OCI-LY3 (cell line): ENCODE results near the gene KANK4.

Experiments
- H2AFZ ChIP-seq: fragments of 200-600, 300-600 bp; shearing (Covaris generic); 2 replicates; pipeline ENCODE4 v1.6.0; 2014; ENCODE audit warnings: antibody characterized with exemption, low read depth, low read length
- H3K27ac ChIP-seq: fragments of 200-600, 300-600 bp; sonication (generic); 2 replicates; pipeline ENCODE4 v1.5.1; 2014; ENCODE audit warnings: mild to moderate bottlenecking, low read length, moderate library complexity, mixed read lengths
- H3K27me3 ChIP-seq: fragments of 200-600, 300-600 bp; sonication (generic); 2 replicates; pipeline ENCODE4 v1.6.1; 2014; ENCODE audit warnings: low read depth, low read length, mixed read lengths
- H3K36me3 ChIP-seq: fragments of 200-600, 300-600 bp; sonication (generic); replicated peaks from 2 replicates; pipeline ENCODE3; 2014; ENCODE audit warnings: low read depth, low read length, mixed read lengths
- H3K4me1 ChIP-seq: fragments of 300-600, 200-600 bp; sonication (generic); 2 replicates; pipeline ENCODE4 v1.6.1; 2014; ENCODE audit warnings: low read length, mixed read lengths
- H3K4me2 ChIP-seq: fragments of 200-600, 300-600 bp; sonication (generic); 2 replicates; pipeline ENCODE4 v1.6.1; 2014; ENCODE audit warnings: low read length, mixed read lengths
- H3K4me3 ChIP-seq: fragments of 300-600, 200-600 bp; sonication (generic); 2 replicates; pipeline ENCODE4 v1.5.1; 2014; ENCODE audit warnings: antibody characterized with exemption, mild to moderate bottlenecking, low read length, moderate library complexity
- H3K79me2 ChIP-seq: fragments of 300-600, 200-600 bp; shearing (Covaris generic); 2 replicates; pipeline ENCODE4 v1.6.1; 2014; ENCODE audit warnings: mild to moderate bottlenecking, low read length, mixed read lengths
- H3K9ac ChIP-seq: fragments of 300-600, 200-600 bp; shearing (Covaris generic); 2 replicates; pipeline ENCODE4 v1.6.0; 2014; ENCODE audit warnings: mild to moderate bottlenecking, low read length, moderate library complexity
- H3K9me3 ChIP-seq: fragments of 200-600, 300-600 bp; shearing (Covaris generic); 2 replicates; pipeline ENCODE4 v1.6.1; 2014; ENCODE audit warnings: low read length, mixed read lengths; ENCODE audit not compliant: insufficient read depth
- H4K20me1 ChIP-seq: fragments of 200-600, 300-600 bp; sonication (generic); 2 replicates; pipeline ENCODE4 v1.6.1; 2016; ENCODE audit warnings: low read length, mixed read lengths; ENCODE audit not compliant: insufficient read depth
- CTCF ChIP-seq: fragments of 200-600, 300-600 bp; sonication (generic); IDR thresholded peaks from 2 replicates; pipeline ENCODE4 v1.5.1; 2014; ENCODE audit warnings: antibody characterized with exemption, low read length, low read depth
- EZH2phosphoT487 ChIP-seq: fragments of 200-600 bp; shearing (Covaris generic); IDR thresholded peaks from 2 replicates; pipeline ENCODE4 v1.6.1; 2018; ENCODE audit warnings: antibody characterized with exemption, mixed run types, low read depth

KANK4 gene

GRCh38 chr1:62318756-62319544, at the start of gene KANK4:
Gene KANK4 (minus strand): TSS chr1:62319434. CDS start chr1:62281564, 37,870 bp downstream.
- Histone ChIP-seq H3K4me3 (no peak within 1 kb of the TSS), H3K9me3 (no peaks in the 10 kb centered on the region), H3K9ac (no peak within 1 kb of the TSS), H2AFZ (no peak within 1 kb of the TSS), H4K20me1 (no peaks in the 10 kb centered on the region), H3K4me2 (no peak within 1 kb of the TSS), H3K4me1 (no peaks in the 10 kb centered on the region), H3K79me2 (no peaks in the 10 kb centered on the region), H3K36me3 (no peaks in the 10 kb centered on the region), H3K27me3 (no peaks in the 10 kb centered on the region), H3K27ac (no peak within 1 kb of the TSS)
- TF ChIP-seq CTCF, result no peak
- no peak for TF ChIP-seq EZH2phosphoT487

- Histone ChIP-seq H3K4me3 (no peak overlapping the region), H3K9me3 (no peaks in the 10 kb centered on the region), H3K9ac (no peak overlapping the region), H3K27ac (no peak overlapping the region), H3K27me3 (no peaks in the 10 kb centered on the region; the same call in 1 of the 2 replicates), H4K20me1 (no peaks in the 10 kb centered on the region), H3K4me1 (no peaks in the 10 kb centered on the region), H3K4me2 (no peak overlapping the region), H2AFZ (no peak overlapping the region), H3K36me3 (no peaks in the 10 kb centered on the region), H3K79me2 (no peaks in the 10 kb centered on the region)
- TF ChIP-seq EZH2phosphoT487, result no peak
- no peak for TF ChIP-seq CTCF
These were observed 49.8 kb upstream of the KANK4 start for GRCh38 chr1:62368989-62369388.

GRCh38 chr1:62367005-62367557, 47.8 kb upstream of the KANK4 start:
- no peak overlapping the region for H3K4me2 ChIP-seq
- H3K9me3 ChIP-seq, result no peaks in the 10 kb centered on the region
- no peaks in the 10 kb centered on the region for H3K4me1 ChIP-seq
- H3K27ac ChIP-seq, result no peak overlapping the region
- no peaks in the 10 kb centered on the region; the same call in 1 of the 2 replicates for H3K27me3 ChIP-seq
- no peaks in the 10 kb centered on the region for H3K79me2 ChIP-seq
- no peak for TF ChIP-seq EZH2phosphoT487
- TF ChIP-seq CTCF, result no peak
- H3K9ac ChIP-seq, result no peak overlapping the region
- no peak overlapping the region for H3K4me3 ChIP-seq
- H4K20me1 ChIP-seq, result no peaks in the 10 kb centered on the region
- H2AFZ ChIP-seq, result no peak overlapping the region
- H3K36me3 ChIP-seq, result no peaks in the 10 kb centered on the region

GRCh38 chr1:62364721-62365120, 45.5 kb upstream of the KANK4 start:
- Histone ChIP-seq H3K27ac (no peak overlapping the region), H3K4me2 (no peak overlapping the region), H3K9me3 (no peaks in the 10 kb centered on the region), H3K9ac (no peak overlapping the region), H3K27me3 (no peaks in the 10 kb centered on the region; the same call in 1 of the 2 replicates), H3K4me3 (no peak overlapping the region), H3K36me3 (no peaks in the 10 kb centered on the region), H3K79me2 (no peaks in the 10 kb centered on the region), H2AFZ (no peak overlapping the region), H3K4me1 (no peaks in the 10 kb centered on the region), H4K20me1 (no peaks in the 10 kb centered on the region)
- TF ChIP-seq EZH2phosphoT487 (no peak), CTCF (no peak)
